Glutamatergic neuron (in vitro differentiated cells): ENCODE results near the gene MT1A. TPM values are rescaled to one million over a fixed set of nuclear protein-coding genes. Genes with fewer than 3 reads are reported as not detected.
"Not testable (repeated sequence)": the region's sequence is repeated elsewhere in the genome, so short reads cannot be mapped to it uniquely, and the experiment has no call there.

Source experiments
- DNase-seq: peaks from one replicate; pipeline ENCODE4 v3.0.0; 2022
- H3K27ac Mint-ChIP-seq: one replicate; pipeline ENCODE4 v1.8.0; 2020; ENCODE audit warnings: mild to moderate bottlenecking, mixed read lengths, inconsistent platforms; ENCODE audit not compliant: unreplicated experiment
- H3K27me3 Mint-ChIP-seq: one replicate; pipeline ENCODE4 v1.8.0; 2020; ENCODE audit warnings: mild to moderate bottlenecking, moderate library complexity, mixed read lengths, inconsistent platforms; ENCODE audit not compliant: unreplicated experiment
- H3K36me3 Mint-ChIP-seq: one replicate; pipeline ENCODE4 v1.8.0; 2020; ENCODE audit warnings: mild to moderate bottlenecking, mixed read lengths, inconsistent platforms; ENCODE audit not compliant: unreplicated experiment
- H3K4me1 Mint-ChIP-seq: one replicate; pipeline ENCODE4 v1.8.0; 2020; ENCODE audit warnings: mild to moderate bottlenecking, low read depth, mixed read lengths, inconsistent platforms; ENCODE audit not compliant: unreplicated experiment
- H3K4me3 Mint-ChIP-seq: one replicate; pipeline ENCODE4 v1.8.0; 2020; ENCODE audit warnings: mild to moderate bottlenecking, mixed read lengths, inconsistent platforms; ENCODE audit not compliant: unreplicated experiment
- H3K9me3 Mint-ChIP-seq: one replicate; pipeline ENCODE4 v1.8.0; 2020; ENCODE audit warnings: mild to moderate bottlenecking, moderate library complexity, mixed read lengths, inconsistent platforms; ENCODE audit not compliant: unreplicated experiment
- total RNA-seq: library from RNA; stranded (reverse); fragmentation: NEBNext Ultra II Directional; extraction: Animal tissue kit (Norgen Biotek cat#: 25700); gene quantifications from one replicate; pipeline ENCODE4 v1.2.1, GENCODE V29; 2021; ENCODE audit not compliant: unreplicated experiment
- TF ChIP-seq, protein P1 (sequence below): fragments of 200-600 bp; sonication (generic); IDR thresholded peaks from one replicate; pipeline ENCODE4 v1.5.0; 2021; ENCODE audit not compliant: partially characterized antibody, unreplicated experiment

The MT1A gene
- total RNA-seq, 1 donor from 2014 or later = not detected

DNA sequence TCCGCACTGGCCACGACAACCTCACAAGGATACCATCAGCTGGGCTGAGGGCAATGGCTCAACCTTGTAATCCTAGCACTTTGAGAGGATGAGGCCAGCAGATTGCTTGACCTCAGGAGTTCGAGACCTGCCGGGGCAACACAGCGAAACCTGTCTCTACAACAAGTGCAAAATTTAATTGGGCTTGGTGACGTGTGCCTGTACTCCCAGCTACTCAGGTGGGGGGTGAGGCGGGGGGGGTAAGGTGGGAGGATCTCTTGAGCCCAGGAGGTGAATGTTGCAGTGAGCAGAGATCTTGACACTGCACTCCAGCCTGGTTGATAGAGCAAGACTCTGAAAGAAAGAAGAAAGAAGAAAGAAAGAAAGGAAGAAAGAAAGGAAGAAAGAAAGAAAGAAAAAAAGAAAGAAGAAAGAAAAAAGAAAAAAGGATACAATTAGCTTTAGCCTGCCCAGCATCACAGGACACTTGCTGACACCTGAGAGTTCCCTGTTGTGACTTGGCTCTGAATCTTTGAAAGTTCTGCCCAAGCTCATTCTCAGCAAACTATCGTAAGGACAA, 18.0 kb upstream of the MT1A start:
- DNase-seq = no peak
- Mint-ChIP-seq H3K27ac (no peak overlapping the region), H3K36me3 (no peaks in the 10 kb centered on the region), H3K4me1 (peaks cover 5% of the 10 kb centered on the region), H3K27me3 (peaks cover 32% of the 10 kb centered on the region), H3K4me3 (no peak overlapping the region), H3K9me3 (peaks cover 2% of the 10 kb centered on the region)
- TF ChIP-seq, protein P1, sequence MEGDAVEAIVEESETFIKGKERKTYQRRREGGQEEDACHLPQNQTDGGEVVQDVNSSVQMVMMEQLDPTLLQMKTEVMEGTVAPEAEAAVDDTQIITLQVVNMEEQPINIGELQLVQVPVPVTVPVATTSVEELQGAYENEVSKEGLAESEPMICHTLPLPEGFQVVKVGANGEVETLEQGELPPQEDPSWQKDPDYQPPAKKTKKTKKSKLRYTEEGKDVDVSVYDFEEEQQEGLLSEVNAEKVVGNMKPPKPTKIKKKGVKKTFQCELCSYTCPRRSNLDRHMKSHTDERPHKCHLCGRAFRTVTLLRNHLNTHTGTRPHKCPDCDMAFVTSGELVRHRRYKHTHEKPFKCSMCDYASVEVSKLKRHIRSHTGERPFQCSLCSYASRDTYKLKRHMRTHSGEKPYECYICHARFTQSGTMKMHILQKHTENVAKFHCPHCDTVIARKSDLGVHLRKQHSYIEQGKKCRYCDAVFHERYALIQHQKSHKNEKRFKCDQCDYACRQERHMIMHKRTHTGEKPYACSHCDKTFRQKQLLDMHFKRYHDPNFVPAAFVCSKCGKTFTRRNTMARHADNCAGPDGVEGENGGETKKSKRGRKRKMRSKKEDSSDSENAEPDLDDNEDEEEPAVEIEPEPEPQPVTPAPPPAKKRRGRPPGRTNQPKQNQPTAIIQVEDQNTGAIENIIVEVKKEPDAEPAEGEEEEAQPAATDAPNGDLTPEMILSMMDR = no peak

DNA sequence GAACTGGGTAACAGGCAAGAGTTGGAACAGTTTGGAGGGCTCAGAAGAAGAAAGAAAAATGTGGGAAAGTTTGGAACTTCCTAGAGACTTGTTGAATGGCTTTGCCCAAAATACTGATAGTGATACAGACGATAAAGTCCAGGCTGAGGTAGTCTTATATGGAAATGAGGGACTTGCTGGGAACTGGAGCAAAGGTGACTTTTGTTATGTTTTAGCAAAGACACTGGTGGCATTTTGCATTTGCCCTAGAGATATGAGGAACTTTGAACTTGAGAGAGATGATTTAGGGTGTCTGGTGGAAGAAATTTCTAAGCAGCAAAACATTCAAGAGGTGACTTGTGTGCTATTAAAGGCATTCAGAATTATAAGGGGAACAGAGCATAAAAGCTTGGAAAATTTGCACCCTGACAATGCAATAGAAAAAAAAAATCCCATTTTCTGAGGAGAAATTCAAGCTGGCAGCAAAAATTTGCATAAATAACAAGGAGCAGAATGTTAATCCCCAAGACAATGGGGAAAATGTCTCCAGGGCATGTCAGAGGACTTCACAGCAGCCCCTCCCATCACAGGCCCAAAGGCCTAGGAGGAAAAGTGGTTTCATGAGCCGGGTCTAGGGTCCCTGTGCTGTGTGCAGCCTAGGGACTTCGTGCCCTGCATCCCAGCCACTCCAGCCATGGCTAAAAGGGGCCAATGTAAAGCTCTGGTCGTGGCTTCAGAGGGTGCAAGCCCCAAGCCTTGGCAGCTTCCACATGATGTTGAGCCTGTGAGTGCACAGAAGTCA, 16.6 kb upstream of the MT1A start:
- H3K36me3 Mint-ChIP-seq, H3K9me3 Mint-ChIP-seq, DNase-seq, H3K4me1 Mint-ChIP-seq, H3K4me3 Mint-ChIP-seq, H3K27ac Mint-ChIP-seq: not testable (repeated sequence)
- H3K27me3 Mint-ChIP-seq = peaks cover 33% of the 10 kb centered on the region

DNA sequence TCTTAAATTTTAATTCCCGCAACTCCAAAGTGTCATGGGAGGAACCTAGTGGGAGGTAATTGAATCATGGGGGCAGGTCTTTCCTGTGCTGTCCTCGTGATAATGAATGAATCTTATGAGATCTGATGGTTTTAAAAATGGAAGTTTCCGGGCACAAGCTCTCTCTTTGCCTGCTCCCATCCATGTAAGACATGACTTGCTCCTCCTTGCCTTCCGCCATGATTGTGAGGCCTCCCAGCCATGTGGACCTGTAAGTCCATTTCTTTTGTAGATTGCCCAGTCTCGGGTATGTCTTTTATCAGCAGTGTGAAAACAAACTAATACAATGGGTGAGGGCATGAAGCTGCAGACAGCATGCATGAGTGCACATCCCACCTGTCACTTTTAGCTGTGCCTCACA, 15.3 kb upstream of the MT1A start:
- H3K4me3 Mint-ChIP-seq, H3K9me3 Mint-ChIP-seq, H3K36me3 Mint-ChIP-seq, H3K4me1 Mint-ChIP-seq, H3K27ac Mint-ChIP-seq, DNase-seq: not testable (repeated sequence)
- H3K27me3 Mint-ChIP-seq = peaks cover 27% of the 10 kb centered on the region

DNA sequence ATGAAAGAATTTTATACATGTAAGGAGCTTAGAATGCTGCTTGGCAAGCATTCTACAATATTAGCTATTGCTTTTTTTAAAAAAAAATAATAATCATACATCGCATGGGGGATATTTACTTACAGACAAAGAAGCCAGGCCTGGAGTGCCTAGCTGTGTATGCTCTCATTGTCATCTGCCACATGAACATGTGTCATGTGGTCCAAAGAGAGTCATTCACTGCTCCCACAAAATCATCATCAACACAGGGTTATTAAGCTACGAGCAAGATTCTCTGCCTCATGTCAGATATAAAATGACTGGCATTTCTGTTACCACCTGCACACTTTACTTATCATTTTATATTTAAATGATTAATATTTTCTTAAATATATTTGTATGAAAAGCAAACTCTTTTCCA, 14.8 kb upstream of the MT1A start:
- peaks cover 4% of the 10 kb centered on the region for H3K4me1 Mint-ChIP-seq

DNA sequence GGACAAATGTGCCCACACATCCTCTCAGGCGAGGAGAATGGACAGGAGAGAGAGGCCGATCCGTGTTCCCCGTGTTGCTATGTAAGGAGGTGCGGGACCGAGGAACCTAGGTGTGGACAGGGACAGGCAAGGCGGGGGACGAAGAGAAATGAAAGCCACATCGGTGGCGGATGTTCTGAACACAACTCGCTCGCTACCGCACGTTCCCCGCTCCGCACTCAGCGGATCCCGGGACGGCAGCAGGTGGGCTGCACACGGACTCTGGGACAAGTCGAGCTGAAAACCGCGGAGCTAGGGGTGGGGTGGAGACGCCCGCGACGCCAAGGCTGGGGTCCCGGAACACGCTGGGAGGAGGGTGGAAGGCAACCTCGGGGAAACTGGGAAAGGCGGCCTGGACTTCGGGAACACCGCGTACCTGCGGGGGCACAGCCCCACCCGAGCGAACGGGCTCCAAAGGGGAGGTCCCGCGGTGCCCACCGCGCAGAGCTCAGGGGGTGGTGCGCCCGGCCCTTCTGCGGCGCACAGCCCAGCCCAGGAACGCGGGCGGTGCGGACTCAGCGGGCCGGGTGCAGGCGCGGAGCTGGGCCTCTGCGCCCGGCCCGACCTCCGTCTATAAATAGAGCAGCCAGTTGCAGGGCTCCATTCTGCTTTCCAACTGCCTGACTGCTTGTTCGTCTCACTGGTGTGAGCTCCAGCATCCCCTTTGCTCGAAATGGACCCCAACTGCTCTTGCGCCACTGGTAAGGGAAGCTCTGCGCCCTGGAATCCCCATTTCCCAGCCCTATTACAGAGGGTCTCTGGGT, 13.1 kb upstream of the MT1A start, which contains the start of gene MT1E:
Gene MT1E (plus strand): TSS at position 642 of the 803 bp plus-strand sequence. CDS start 71 bp downstream, at position 713.
- H3K4me1 Mint-ChIP-seq = peaks cover 4% of the 10 kb centered on the region
- H3K9me3 Mint-ChIP-seq = no peaks in the 10 kb centered on the region

More for the DNA sequence above, 14.8 kb upstream of the MT1A start:
- Mint-ChIP-seq H3K27ac (no peak overlapping the region), H3K36me3 (no peaks in the 10 kb centered on the region), H3K9me3 (peaks cover 2% of the 10 kb centered on the region), H3K4me3 (no peak overlapping the region), H3K27me3 (peaks cover 24% of the 10 kb centered on the region)
- no peak for DNase-seq
- TF ChIP-seq, protein P1 = no peak

More for the DNA sequence above, 13.1 kb upstream of the MT1A start, which contains the start of gene MT1E:
- H3K27ac Mint-ChIP-seq = no peak within 1 kb of the TSS
- H3K36me3 Mint-ChIP-seq = no peaks in the 10 kb centered on the region
- TF ChIP-seq, protein P1 = no peak
- peak; percentile 60 for DNase-seq
- H3K4me3 Mint-ChIP-seq = peak within 1 kb of the TSS; percentile 89
- peaks cover 23% of the 10 kb centered on the region for H3K27me3 Mint-ChIP-seq
